ENCODE measurements around the gene ZNF556.

DNA sequence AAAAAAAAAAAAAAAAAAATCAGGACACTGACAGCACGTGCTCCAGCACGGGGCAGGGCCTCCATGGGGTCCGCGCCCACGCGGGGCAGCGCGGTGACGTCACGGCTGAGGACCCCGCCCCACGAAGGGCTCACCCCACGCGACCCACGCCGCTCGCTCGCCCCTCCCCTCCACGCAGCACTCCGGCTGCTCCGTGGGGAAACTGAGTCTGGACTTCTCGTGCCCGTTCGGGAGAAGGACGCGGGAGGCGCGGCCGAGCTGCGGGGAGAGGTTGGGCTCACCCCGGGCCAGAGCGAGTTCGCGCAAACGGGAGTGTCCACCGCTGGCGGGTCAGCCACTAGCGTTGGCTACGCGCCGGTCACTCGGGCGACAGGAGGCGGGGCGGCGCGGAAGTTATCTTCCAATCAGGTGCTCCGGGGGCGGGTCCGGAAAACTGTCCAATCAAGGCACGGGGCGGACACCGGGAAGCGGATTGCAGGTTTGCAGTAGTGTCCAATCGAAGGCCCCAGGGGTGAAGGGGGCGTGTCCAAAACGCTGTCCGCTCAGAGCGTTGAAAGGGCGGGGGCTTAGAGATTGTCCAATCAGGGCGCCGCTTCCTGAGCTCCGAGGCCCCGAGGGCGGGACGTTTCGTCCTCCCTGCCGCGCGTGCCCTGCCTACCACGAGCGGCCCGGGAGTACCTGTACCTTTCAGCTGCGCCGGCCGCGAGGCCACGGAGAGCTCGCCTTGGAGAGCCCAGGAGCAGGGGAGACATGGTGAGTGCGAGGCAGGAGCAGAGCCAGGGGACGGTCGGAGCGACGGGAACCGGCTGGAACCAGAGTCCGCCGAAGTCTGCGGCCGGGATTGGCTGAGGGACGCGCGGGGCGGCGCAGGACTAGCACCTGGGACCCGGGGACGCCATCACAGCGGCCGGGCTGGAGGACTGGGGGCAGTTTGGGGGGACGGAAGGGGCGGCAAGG is 33.4 kb downstream of the ZNF556 start, which contains the start of gene ZNF57:
- no peak for TF ChIP-seq CTCF (IDR thresholded peaks at IDR 0.05)
- peak in 1 of 4 donors; percentile 73 for TF ChIP-seq POLR2A (IDR thresholded peaks at IDR 0.05)

Data from stomach (tissue), 4 donors.